Measurements from ENCODE around the gene JPT2. TPM values are rescaled to one million over a fixed set of nuclear protein-coding genes. Genes with fewer than 3 reads are reported as not detected.

JPT2 gene
- total RNA-seq, 1 experiment from 2014 or later, result 150 TPM

DNA sequence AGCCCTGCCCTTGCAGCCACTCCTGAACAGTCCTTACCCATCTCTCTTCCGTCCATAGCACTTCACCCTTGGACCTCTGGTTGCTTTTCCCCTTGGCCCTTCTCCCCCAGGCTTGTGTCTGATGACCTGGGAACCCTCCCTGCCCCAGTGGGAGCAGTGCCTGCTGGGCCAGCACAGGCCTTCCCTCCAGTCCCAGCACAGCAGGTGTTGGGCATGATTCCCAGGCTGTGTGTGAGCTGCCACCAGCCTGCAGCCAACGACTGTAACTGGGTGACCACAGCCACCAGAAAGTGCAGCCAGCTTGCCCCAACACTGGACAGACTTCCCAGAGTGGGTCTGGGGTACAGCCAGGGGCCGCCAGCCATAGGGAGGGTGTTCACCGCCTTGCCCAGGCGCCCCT, 35.9 kb upstream of the JPT2 start:
- no peaks in the 10 kb centered on the region for H3K4me1 Mint-ChIP-seq
- ATAC-seq (no peak), DNase-seq (ENCODE audit: low spot score) (no peak)
- no peak overlapping the region for H3K4me3 Mint-ChIP-seq
- ChIA-PET POLR2A (no interaction called here), CTCF (no interaction called here)
- H3K27me3 Mint-ChIP-seq (ENCODE audit: low read depth), result no peaks in the 10 kb centered on the region
- no peak overlapping the region for H3K27ac Mint-ChIP-seq
- H3K36me3 Mint-ChIP-seq, result peaks cover 44% of the 10 kb centered on the region
- H3K9me3 Mint-ChIP-seq, result no peaks in the 10 kb centered on the region
- TF ChIP-seq GABPB1 (CRISPR knock-in tag; IDR thresholded peaks at IDR 0.05) (no peak), ELF4 (CRISPR knock-in tag; IDR thresholded peaks at IDR 0.05; ENCODE audit: low read depth) (no peak), CREB1 (CRISPR knock-in tag; IDR thresholded peaks at IDR 0.05) (no peak), GRHL2 (CRISPR knock-in tag; IDR thresholded peaks at IDR 0.05; ENCODE audit: insufficient replicate concordance, severe bottlenecking) (no peak), RELA (CRISPR knock-in tag; IDR thresholded peaks at IDR 0.05; ENCODE audit: borderline replicate concordance) (no peak), FOXJ3 (CRISPR knock-in tag; IDR thresholded peaks at IDR 0.05; ENCODE audit: borderline replicate concordance) (no peak), MXD4 (CRISPR knock-in tag; IDR thresholded peaks at IDR 0.05; ENCODE audit: borderline replicate concordance) (no peak)
- TF ChIP-seq, protein P1, sequence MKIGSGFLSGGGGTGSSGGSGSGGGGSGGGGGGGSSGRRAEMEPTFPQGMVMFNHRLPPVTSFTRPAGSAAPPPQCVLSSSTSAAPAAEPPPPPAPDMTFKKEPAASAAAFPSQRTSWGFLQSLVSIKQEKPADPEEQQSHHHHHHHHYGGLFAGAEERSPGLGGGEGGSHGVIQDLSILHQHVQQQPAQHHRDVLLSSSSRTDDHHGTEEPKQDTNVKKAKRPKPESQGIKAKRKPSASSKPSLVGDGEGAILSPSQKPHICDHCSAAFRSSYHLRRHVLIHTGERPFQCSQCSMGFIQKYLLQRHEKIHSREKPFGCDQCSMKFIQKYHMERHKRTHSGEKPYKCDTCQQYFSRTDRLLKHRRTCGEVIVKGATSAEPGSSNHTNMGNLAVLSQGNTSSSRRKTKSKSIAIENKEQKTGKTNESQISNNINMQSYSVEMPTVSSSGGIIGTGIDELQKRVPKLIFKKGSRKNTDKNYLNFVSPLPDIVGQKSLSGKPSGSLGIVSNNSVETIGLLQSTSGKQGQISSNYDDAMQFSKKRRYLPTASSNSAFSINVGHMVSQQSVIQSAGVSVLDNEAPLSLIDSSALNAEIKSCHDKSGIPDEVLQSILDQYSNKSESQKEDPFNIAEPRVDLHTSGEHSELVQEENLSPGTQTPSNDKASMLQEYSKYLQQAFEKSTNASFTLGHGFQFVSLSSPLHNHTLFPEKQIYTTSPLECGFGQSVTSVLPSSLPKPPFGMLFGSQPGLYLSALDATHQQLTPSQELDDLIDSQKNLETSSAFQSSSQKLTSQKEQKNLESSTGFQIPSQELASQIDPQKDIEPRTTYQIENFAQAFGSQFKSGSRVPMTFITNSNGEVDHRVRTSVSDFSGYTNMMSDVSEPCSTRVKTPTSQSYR (CRISPR knock-in tag; IDR thresholded peaks at IDR 0.05), result no peak
- TF ChIP-seq, protein P2, sequence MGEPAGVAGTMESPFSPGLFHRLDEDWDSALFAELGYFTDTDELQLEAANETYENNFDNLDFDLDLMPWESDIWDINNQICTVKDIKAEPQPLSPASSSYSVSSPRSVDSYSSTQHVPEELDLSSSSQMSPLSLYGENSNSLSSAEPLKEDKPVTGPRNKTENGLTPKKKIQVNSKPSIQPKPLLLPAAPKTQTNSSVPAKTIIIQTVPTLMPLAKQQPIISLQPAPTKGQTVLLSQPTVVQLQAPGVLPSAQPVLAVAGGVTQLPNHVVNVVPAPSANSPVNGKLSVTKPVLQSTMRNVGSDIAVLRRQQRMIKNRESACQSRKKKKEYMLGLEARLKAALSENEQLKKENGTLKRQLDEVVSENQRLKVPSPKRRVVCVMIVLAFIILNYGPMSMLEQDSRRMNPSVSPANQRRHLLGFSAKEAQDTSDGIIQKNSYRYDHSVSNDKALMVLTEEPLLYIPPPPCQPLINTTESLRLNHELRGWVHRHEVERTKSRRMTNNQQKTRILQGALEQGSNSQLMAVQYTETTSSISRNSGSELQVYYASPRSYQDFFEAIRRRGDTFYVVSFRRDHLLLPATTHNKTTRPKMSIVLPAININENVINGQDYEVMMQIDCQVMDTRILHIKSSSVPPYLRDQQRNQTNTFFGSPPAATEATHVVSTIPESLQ (CRISPR knock-in tag; IDR thresholded peaks at IDR 0.05), result no peak
- TF ChIP-seq, protein P3, sequence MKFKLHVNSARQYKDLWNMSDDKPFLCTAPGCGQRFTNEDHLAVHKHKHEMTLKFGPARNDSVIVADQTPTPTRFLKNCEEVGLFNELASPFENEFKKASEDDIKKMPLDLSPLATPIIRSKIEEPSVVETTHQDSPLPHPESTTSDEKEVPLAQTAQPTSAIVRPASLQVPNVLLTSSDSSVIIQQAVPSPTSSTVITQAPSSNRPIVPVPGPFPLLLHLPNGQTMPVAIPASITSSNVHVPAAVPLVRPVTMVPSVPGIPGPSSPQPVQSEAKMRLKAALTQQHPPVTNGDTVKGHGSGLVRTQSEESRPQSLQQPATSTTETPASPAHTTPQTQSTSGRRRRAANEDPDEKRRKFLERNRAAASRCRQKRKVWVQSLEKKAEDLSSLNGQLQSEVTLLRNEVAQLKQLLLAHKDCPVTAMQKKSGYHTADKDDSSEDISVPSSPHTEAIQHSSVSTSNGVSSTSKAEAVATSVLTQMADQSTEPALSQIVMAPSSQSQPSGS (CRISPR knock-in tag; IDR thresholded peaks at IDR 0.05; ENCODE audit: borderline replicate concordance, low read depth), result no peak
- TF ChIP-seq, protein P4, sequence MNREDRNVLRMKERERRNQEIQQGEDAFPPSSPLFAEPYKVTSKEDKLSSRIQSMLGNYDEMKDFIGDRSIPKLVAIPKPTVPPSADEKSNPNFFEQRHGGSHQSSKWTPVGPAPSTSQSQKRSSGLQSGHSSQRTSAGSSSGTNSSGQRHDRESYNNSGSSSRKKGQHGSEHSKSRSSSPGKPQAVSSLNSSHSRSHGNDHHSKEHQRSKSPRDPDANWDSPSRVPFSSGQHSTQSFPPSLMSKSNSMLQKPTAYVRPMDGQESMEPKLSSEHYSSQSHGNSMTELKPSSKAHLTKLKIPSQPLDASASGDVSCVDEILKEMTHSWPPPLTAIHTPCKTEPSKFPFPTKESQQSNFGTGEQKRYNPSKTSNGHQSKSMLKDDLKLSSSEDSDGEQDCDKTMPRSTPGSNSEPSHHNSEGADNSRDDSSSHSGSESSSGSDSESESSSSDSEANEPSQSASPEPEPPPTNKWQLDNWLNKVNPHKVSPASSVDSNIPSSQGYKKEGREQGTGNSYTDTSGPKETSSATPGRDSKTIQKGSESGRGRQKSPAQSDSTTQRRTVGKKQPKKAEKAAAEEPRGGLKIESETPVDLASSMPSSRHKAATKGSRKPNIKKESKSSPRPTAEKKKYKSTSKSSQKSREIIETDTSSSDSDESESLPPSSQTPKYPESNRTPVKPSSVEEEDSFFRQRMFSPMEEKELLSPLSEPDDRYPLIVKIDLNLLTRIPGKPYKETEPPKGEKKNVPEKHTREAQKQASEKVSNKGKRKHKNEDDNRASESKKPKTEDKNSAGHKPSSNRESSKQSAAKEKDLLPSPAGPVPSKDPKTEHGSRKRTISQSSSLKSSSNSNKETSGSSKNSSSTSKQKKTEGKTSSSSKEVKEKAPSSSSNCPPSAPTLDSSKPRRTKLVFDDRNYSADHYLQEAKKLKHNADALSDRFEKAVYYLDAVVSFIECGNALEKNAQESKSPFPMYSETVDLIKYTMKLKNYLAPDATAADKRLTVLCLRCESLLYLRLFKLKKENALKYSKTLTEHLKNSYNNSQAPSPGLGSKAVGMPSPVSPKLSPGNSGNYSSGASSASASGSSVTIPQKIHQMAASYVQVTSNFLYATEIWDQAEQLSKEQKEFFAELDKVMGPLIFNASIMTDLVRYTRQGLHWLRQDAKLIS (CRISPR knock-in tag; IDR thresholded peaks at IDR 0.05; ENCODE audit: borderline replicate concordance), result no peak
- TF ChIP-seq, protein P5, sequence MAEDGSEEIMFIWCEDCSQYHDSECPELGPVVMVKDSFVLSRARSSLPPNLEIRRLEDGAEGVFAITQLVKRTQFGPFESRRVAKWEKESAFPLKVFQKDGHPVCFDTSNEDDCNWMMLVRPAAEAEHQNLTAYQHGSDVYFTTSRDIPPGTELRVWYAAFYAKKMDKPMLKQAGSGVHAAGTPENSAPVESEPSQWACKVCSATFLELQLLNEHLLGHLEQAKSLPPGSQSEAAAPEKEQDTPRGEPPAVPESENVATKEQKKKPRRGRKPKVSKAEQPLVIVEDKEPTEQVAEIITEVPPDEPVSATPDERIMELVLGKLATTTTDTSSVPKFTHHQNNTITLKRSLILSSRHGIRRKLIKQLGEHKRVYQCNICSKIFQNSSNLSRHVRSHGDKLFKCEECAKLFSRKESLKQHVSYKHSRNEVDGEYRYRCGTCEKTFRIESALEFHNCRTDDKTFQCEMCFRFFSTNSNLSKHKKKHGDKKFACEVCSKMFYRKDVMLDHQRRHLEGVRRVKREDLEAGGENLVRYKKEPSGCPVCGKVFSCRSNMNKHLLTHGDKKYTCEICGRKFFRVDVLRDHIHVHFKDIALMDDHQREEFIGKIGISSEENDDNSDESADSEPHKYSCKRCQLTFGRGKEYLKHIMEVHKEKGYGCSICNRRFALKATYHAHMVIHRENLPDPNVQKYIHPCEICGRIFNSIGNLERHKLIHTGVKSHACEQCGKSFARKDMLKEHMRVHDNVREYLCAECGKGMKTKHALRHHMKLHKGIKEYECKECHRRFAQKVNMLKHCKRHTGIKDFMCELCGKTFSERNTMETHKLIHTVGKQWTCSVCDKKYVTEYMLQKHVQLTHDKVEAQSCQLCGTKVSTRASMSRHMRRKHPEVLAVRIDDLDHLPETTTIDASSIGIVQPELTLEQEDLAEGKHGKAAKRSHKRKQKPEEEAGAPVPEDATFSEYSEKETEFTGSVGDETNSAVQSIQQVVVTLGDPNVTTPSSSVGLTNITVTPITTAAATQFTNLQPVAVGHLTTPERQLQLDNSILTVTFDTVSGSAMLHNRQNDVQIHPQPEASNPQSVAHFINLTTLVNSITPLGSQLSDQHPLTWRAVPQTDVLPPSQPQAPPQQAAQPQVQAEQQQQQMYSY (CRISPR knock-in tag; IDR thresholded peaks at IDR 0.05), result no peak
- TF ChIP-seq, protein P6, sequence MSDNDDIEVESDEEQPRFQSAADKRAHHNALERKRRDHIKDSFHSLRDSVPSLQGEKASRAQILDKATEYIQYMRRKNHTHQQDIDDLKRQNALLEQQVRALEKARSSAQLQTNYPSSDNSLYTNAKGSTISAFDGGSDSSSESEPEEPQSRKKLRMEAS (CRISPR knock-in tag; IDR thresholded peaks at IDR 0.05), result no peak
- TF ChIP-seq, protein P7, sequence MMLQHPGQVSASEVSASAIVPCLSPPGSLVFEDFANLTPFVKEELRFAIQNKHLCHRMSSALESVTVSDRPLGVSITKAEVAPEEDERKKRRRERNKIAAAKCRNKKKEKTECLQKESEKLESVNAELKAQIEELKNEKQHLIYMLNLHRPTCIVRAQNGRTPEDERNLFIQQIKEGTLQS (CRISPR knock-in tag; conservative IDR thresholded peaks at IDR 0.05), result no peak
- TF ChIP-seq, protein P8, sequence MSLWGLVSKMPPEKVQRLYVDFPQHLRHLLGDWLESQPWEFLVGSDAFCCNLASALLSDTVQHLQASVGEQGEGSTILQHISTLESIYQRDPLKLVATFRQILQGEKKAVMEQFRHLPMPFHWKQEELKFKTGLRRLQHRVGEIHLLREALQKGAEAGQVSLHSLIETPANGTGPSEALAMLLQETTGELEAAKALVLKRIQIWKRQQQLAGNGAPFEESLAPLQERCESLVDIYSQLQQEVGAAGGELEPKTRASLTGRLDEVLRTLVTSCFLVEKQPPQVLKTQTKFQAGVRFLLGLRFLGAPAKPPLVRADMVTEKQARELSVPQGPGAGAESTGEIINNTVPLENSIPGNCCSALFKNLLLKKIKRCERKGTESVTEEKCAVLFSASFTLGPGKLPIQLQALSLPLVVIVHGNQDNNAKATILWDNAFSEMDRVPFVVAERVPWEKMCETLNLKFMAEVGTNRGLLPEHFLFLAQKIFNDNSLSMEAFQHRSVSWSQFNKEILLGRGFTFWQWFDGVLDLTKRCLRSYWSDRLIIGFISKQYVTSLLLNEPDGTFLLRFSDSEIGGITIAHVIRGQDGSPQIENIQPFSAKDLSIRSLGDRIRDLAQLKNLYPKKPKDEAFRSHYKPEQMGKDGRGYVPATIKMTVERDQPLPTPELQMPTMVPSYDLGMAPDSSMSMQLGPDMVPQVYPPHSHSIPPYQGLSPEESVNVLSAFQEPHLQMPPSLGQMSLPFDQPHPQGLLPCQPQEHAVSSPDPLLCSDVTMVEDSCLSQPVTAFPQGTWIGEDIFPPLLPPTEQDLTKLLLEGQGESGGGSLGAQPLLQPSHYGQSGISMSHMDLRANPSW (CRISPR knock-in tag; conservative IDR thresholded peaks at IDR 0.05; ENCODE audit: low read depth), result no peak
- TF ChIP-seq, protein P9, sequence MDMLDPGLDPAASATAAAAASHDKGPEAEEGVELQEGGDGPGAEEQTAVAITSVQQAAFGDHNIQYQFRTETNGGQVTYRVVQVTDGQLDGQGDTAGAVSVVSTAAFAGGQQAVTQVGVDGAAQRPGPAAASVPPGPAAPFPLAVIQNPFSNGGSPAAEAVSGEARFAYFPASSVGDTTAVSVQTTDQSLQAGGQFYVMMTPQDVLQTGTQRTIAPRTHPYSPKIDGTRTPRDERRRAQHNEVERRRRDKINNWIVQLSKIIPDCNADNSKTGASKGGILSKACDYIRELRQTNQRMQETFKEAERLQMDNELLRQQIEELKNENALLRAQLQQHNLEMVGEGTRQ (CRISPR knock-in tag; IDR thresholded peaks at IDR 0.05), result no peak

All from WTC11 (cell line).